H1 (cell line): ENCODE results near the gene GABRR1.

ENCODE experiments used
- POLR2A ChIP-seq, 2 experiments: IDR thresholded peaks; 1 replicate in 1 of 2; 2 replicates in 1 of 2; pipeline ENCODE4 v1.6.1; 2011; ENCODE audit warnings: low read depth in 2 of 2, low read length in 2 of 2, mild to moderate bottlenecking in 2 of 2; ENCODE audit errors: control extremely low read depth in 1 of 2
- RAD21 ChIP-seq, 2 experiments: IDR thresholded peaks in 1 of 2; conservative IDR thresholded peaks in 1 of 2; 2 replicates each; pipeline ENCODE4 v1.6.1; 2011; ENCODE audit warnings: low read depth in 2 of 2, low read length in 2 of 2, improper control_type of control experiment in 1 of 2, inconsistent platforms in 1 of 2, mild to moderate bottlenecking in 1 of 2, moderate library complexity in 1 of 2
- TEAD4 ChIP-seq: IDR thresholded peaks from 2 replicates; pipeline ENCODE4 v1.6.1; 2012; ENCODE audit warnings: low read depth, low read length, inconsistent platforms, mixed read lengths

DNA sequence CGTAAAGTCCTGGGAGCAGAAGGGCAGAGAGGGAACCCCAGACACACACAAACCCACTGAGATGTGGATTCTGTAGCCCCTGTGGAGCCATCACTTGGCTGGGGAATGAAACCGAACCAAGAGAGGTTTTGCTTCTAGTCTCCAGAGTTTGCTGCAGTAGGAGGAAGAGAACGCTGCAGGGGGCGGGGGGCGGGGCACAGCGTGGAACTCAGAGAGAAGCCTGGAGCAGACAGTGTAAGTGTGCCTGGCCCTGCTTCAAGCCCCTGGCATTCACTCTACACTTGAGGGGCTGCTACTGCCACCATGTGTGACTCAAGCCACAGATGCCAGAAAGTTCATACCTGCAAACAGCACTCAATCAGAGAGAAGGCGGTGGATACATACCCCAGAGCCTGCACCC lies 18.9 kb downstream of the GABRR1 start:
- TF ChIP-seq RAD21 (IDR thresholded peaks at IDR 0.05 in 1 of 2, conservative IDR thresholded peaks at IDR 0.05 in 1 of 2; ENCODE audit: low read depth in 2 of 2, low read length in 2 of 2) (no peak), POLR2A (IDR thresholded peaks at IDR 0.05; ENCODE audit: control extremely low read depth in 1 of 2, low read depth in 2 of 2, low read length in 2 of 2) (no peak), TEAD4 (no peak)
